GM12875 (cell line): ENCODE measurements around the gene FZR1.
"Not testable (repeated sequence)": the region's sequence is repeated elsewhere in the genome, so short reads cannot be mapped to it uniquely, and the experiment has no call there.

Experiments
- H3K4me3 ChIP-seq: one replicate; pipeline ENCODE4 v1.5.1; 2011; ENCODE audit warnings: low read depth, low read length, control low read depth
- CTCF ChIP-seq: IDR thresholded peaks from 2 replicates; pipeline ENCODE4 v1.5.1; 2011; ENCODE audit warnings: low read depth, mild to moderate bottlenecking, control low read depth, inconsistent platforms, low read length, moderate library complexity, borderline replicate concordance; ENCODE audit not compliant: insufficient read depth

FZR1 gene

GRCh38 chr19:3575949-3576673, 70.0 kb downstream of the FZR1 start:
- no peak for TF ChIP-seq CTCF
- no peak overlapping the region for H3K4me3 ChIP-seq

- no peak for TF ChIP-seq CTCF
- no peak overlapping the region for H3K4me3 ChIP-seq
Observed at GRCh38 chr19:3576696-3577443, 70.8 kb downstream of the FZR1 start.

GRCh38 chr19:3577723-3578344, 71.7 kb downstream of the FZR1 start:
- no peak for TF ChIP-seq CTCF
- no peak overlapping the region for H3K4me3 ChIP-seq

GRCh38 chr19:3578390-3578789, 72.3 kb downstream of the FZR1 start:
- no peak overlapping the region for H3K4me3 ChIP-seq
- no peak for TF ChIP-seq CTCF

GRCh38 chr19:3580156-3580934, 74.2 kb downstream of the FZR1 start:
- TF ChIP-seq CTCF, result no peak
- no peak overlapping the region for H3K4me3 ChIP-seq

GRCh38 chr19:3581792-3582191, 75.7 kb downstream of the FZR1 start:
- not testable (repeated sequence) for H3K4me3 ChIP-seq

GRCh38 chr19:3584036-3584802, 78.1 kb downstream of the FZR1 start:
- not testable (repeated sequence) for H3K4me3 ChIP-seq
